GM12864 (cell line): ENCODE data around the gene OTOF.

Source experiments
- DNase-seq: peaks from one replicate; pipeline ENCODE4 v3.0.0-alpha.2; 2011; ENCODE audit warnings: low read depth
- H3K4me3 ChIP-seq: 2 replicates; pipeline ENCODE4 v1.5.1; 2011; ENCODE audit warnings: mild to moderate bottlenecking, low read depth, low read length, control low read depth
- CTCF ChIP-seq: IDR thresholded peaks from 2 replicates; pipeline ENCODE4 v1.5.1; 2011; ENCODE audit warnings: low read depth, mild to moderate bottlenecking, moderate library complexity, low read length, control low read depth, inconsistent platforms; ENCODE audit errors: missing control alignments

Gene OTOF

GRCh38 chr2:26410764-26411243, 67.1 kb downstream of the OTOF start:
- no peak for TF ChIP-seq CTCF
- DNase-seq: no peak
- H3K4me3 ChIP-seq: no peak overlapping the region

- no peak for DNase-seq
- H3K4me3 ChIP-seq: no peak overlapping the region
- no peak for TF ChIP-seq CTCF
Observed at GRCh38 chr2:26409785-26410184, 68.1 kb downstream of the OTOF start.

GRCh38 chr2:26407526-26407925, 70.4 kb downstream of the OTOF start:
- no peak for DNase-seq
- no peak overlapping the region for H3K4me3 ChIP-seq
- no peak for TF ChIP-seq CTCF
